Measurements from ENCODE around the gene GOLGA6A. TPM values are rescaled to one million over a fixed set of nuclear protein-coding genes. Genes with fewer than 3 reads are reported as not detected.

GOLGA6A gene
- total RNA-seq, 4 donors from 2014 or later = 1.2 TPM; not detected in 3

DNA sequence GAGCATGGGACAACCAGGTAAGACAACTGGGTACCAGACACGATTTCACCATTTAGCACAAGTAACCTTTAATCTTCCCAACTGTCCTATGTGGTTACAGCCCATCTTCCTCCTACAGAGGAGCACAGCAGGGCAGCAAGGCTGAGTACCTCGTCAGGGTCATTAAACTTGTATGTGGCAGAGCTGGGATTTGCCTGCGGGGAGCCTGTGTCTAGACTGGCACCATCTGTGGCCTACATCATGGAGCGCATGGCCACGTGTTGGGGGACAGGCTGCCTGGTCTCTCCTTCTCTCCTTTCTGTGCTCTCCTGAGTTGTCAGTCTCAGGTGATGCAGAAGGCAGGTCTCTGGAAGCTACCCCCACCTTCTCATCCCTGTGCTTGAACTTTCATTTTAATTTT, 32.2 kb downstream of the GOLGA6A start:
- TF ChIP-seq, protein P1, sequence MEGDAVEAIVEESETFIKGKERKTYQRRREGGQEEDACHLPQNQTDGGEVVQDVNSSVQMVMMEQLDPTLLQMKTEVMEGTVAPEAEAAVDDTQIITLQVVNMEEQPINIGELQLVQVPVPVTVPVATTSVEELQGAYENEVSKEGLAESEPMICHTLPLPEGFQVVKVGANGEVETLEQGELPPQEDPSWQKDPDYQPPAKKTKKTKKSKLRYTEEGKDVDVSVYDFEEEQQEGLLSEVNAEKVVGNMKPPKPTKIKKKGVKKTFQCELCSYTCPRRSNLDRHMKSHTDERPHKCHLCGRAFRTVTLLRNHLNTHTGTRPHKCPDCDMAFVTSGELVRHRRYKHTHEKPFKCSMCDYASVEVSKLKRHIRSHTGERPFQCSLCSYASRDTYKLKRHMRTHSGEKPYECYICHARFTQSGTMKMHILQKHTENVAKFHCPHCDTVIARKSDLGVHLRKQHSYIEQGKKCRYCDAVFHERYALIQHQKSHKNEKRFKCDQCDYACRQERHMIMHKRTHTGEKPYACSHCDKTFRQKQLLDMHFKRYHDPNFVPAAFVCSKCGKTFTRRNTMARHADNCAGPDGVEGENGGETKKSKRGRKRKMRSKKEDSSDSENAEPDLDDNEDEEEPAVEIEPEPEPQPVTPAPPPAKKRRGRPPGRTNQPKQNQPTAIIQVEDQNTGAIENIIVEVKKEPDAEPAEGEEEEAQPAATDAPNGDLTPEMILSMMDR (IDR thresholded peaks at IDR 0.05) = no peak
- WGBS = 98% methylated on average over 5 of the region's 5 CpGs
- intact Hi-C loops (cut with DNase I) = loop anchor here (5.0 kb wide), 1 partner anchor 77 kb away; no protein-coding TSS in a partner anchor
- Histone ChIP-seq H3K27me3 (no peaks in the 10 kb centered on the region), H3K36me3 (peaks cover 0 to 7% (median 6%) of the 10 kb centered on the region in 4 donors), H3K4me1 (peaks cover 24 to 59% (median 57%) of the 10 kb centered on the region in 4 donors), H3K9me3 (no peaks in the 10 kb centered on the region), H3K27ac (replicated peaks in 1 of 4) (peak overlapping the region; percentile 73 to 84 (median 78)), H3K4me3 (no peak overlapping the region)
- DNase-seq (ENCODE audit: extremely low spot score) = no peak

DNA sequence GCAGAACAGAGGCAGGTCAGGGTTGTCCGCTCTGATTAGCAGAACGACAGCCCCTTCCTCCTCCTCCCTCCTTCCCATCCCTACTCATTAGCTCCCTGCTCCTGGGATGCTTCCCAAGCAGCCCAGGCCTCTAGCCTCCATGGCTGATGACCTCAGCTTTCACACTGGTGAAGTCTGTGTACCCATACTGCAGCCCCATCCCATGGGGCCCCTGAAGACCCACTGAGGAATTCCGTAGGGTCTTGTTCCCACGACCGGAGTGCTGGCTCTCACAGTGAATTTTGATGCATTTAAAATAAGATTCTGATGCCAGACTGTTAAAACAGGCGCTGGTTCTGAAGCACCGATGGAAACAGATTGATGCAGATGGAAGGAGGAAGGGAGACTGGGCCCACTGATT, 36.1 kb downstream of the GOLGA6A start:
- no peak for TF ChIP-seq POLR2AphosphoS5 (IDR thresholded peaks at IDR 0.05)
- TF ChIP-seq, protein P1 (IDR thresholded peaks at IDR 0.05) = no peak
- no peak for TF ChIP-seq POLR2A (IDR thresholded peaks at IDR 0.05; ENCODE audit: low read depth)
- TF ChIP-seq EP300 (IDR thresholded peaks at IDR 0.05) = no peak
- Histone ChIP-seq H3K9me3 (no peaks in the 10 kb centered on the region), H3K4me1 (peaks cover 27 to 57% (median 50%) of the 10 kb centered on the region in 4 donors), H3K36me3 (peaks cover 0 to 43% (median 38%) of the 10 kb centered on the region in 4 donors), H3K4me3 (no peak overlapping the region), H3K27me3 (no peaks in the 10 kb centered on the region), H3K27ac (replicated peaks in 1 of 4) (no peak overlapping the region)
- DNase-seq (ENCODE audit: extremely low spot score) = no peak
- intact Hi-C loops (cut with DNase I) = loop anchor here (5.0 kb wide), 1 partner anchor 64 kb away; no protein-coding TSS in a partner anchor
- WGBS = 91% methylated on average over 6 of the region's 7 CpGs

DNA sequence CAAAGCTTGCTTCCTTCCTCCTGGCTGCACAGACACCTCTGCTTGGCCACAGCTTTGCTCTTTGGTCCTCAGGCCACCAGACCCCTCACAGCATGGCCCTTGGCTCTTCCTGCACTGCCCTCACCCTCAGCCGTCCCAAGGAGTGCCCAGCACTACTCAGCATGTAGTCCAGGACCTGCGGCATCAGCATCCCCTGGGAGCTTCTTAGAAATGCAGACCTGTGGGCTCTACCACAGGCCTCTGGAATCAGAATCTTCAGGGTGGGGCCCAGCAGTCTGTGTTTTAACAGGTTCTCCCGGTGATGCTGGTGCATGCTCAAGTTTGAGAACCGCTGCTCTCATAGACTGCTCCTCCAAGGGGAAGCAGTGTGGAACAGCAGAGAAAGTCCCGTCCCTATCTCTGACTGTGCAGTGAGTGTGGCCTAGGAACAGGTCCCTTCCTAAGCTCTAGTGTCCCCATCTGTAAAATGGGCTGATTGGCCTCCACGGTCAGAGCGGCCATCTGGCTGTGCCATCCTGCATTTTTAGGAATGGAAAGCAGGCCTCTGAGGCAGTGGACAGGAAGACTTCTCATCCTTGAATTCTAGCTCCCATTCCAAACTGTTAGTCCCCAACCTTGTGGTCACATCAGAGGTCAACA, 36.6 kb downstream of the GOLGA6A start:
- Histone ChIP-seq H3K4me1 (peaks cover 31 to 55% (median 49%) of the 10 kb centered on the region in 4 donors), H3K36me3 (peaks cover 0 to 48% (median 41%) of the 10 kb centered on the region in 4 donors), H3K9me3 (no peaks in the 10 kb centered on the region), H3K27me3 (no peaks in the 10 kb centered on the region), H3K4me3 (no peak overlapping the region), H3K27ac (replicated peaks in 1 of 4) (no peak overlapping the region)
- no peak for TF ChIP-seq POLR2A (IDR thresholded peaks at IDR 0.05; ENCODE audit: low read depth)
- no peak for TF ChIP-seq EP300 (IDR thresholded peaks at IDR 0.05)
- TF ChIP-seq POLR2AphosphoS5 (IDR thresholded peaks at IDR 0.05) = no peak
- TF ChIP-seq, protein P1 (IDR thresholded peaks at IDR 0.05) = no peak
- WGBS = 93% methylated on average over 5 of the region's 7 CpGs
- intact Hi-C loops (cut with DNase I) = loop anchor here (5.0 kb wide), 1 partner anchor 63 kb away; no protein-coding TSS in a partner anchor
- DNase-seq (ENCODE audit: extremely low spot score) = no peak

DNA sequence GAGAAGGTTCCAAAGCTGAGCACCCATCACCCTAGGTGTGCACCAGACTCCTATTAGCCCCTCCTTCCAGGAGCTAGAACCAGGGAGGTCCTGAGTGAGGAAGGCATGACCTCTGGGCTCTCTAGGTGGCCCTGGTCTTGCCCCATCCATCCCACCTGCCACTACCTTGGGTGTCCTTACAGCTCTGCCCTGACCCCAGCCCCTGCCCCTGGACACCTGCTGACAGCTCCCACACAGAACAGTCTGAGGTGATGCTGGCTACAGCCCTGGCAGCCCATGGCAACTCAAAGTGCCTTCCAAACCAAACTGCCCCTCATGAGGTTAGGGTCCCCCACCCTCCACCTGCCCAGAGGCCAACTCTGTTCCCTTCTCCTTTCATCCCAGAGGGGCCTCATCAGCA, 37.2 kb downstream of the GOLGA6A start:
- Histone ChIP-seq H3K4me3 (no peak overlapping the region), H3K27ac (replicated peaks in 1 of 4) (peak overlapping the region in 1 of 4 donors; percentile 55), H3K4me1 (peaks cover 33 to 55% (median 48%) of the 10 kb centered on the region in 4 donors), H3K36me3 (peaks cover 0 to 48% (median 41%) of the 10 kb centered on the region in 4 donors), H3K9me3 (no peaks in the 10 kb centered on the region), H3K27me3 (no peaks in the 10 kb centered on the region)
- TF ChIP-seq, protein P1 (IDR thresholded peaks at IDR 0.05) = no peak
- TF ChIP-seq POLR2AphosphoS5 (IDR thresholded peaks at IDR 0.05) (no peak), POLR2A (IDR thresholded peaks at IDR 0.05; ENCODE audit: low read depth) (no peak), EP300 (IDR thresholded peaks at IDR 0.05) (no peak)
- intact Hi-C loops (cut with DNase I) = loop anchor here (5.0 kb wide), 1 partner anchor 63 kb away; no protein-coding TSS in a partner anchor
- DNase-seq (ENCODE audit: extremely low spot score) = no peak
